ENCODE data around the gene ZNF316.

DNA sequence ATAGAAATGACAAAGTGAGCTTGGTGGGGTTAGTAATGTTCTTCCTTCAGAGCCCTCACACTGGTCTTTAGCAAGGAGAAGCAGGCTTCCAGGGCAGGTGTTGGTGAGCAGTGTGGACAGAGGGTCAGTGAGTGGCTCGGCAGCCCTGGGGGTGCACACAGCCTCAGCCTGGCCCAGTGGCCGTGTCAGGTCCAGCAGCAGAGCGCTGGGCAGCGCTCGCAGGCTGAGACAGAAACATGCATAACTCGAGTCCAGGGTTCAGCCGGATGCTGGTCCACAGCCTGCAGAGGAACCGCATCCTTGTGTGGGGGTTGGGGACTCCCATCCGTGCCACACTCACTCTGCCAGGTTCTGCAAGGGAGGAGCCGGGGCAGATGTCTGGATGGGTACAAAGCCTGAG is 32.7 kb upstream of the ZNF316 start:
- TF ChIP-seq, protein P1, sequence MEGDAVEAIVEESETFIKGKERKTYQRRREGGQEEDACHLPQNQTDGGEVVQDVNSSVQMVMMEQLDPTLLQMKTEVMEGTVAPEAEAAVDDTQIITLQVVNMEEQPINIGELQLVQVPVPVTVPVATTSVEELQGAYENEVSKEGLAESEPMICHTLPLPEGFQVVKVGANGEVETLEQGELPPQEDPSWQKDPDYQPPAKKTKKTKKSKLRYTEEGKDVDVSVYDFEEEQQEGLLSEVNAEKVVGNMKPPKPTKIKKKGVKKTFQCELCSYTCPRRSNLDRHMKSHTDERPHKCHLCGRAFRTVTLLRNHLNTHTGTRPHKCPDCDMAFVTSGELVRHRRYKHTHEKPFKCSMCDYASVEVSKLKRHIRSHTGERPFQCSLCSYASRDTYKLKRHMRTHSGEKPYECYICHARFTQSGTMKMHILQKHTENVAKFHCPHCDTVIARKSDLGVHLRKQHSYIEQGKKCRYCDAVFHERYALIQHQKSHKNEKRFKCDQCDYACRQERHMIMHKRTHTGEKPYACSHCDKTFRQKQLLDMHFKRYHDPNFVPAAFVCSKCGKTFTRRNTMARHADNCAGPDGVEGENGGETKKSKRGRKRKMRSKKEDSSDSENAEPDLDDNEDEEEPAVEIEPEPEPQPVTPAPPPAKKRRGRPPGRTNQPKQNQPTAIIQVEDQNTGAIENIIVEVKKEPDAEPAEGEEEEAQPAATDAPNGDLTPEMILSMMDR (IDR thresholded peaks at IDR 0.05): no peak
- TF ChIP-seq POLR2A (IDR thresholded peaks at IDR 0.05) (no peak), POLR2AphosphoS5 (IDR thresholded peaks at IDR 0.05) (no peak)
